A549 (cell line): ENCODE measurements around the gene GLO1. TPM values are rescaled to one million over a fixed set of nuclear protein-coding genes. Genes with fewer than 3 reads are reported as not detected.

Source experiments
- ATAC-seq, 2 experiments: fragments of 200-7000 bp in 1 of 2; fragments of >200 bp in 1 of 2; cut with Nextera tagmentation in 1 of 2; cut with Tn5 transposase in 1 of 2; 3 replicates each; pipeline versions ENCODE4 v1.8.0 to v1.9.1; 2018 to 2020; ENCODE audit warnings: mild to moderate bottlenecking in 1 of 2, moderate library complexity in 1 of 2
- CTCF ChIA-PET: fragments of 300-600 bp; sonication (Branson Sonifier 250); formaldehyde crosslinking; extraction: SDS; loops from one replicate; lab custom pipeline; 2021; ENCODE audit warnings: antibody characterized with exemption, inconsistent platforms; lab: Yijun Ruan, JAX
- POLR2A ChIA-PET: fragments of 350-600 bp; formaldehyde crosslinking; extraction: SDS; loops from one replicate; lab custom pipeline; 2021; ENCODE audit warnings: antibody characterized with exemption, inconsistent platforms; lab: Yijun Ruan, JAX
- DNase-seq, 2 experiments: peaks; one replicate each; pipeline versions ENCODE4 v3.0.0 to v3.0.0-alpha.2; 2011 to 2016; ENCODE audit warnings: low read depth in 1 of 2, low spot score in 1 of 2
- FAIRE-seq: peaks from 2 replicates; lab custom pipeline; 2011; peaks lifted over from hg19 to GRCh38; lab: Jason Lieb, UNC
- H3K27ac ChIP-seq, 2 experiments: fragments of >200 bp; sonication (Bioruptor Twin); formaldehyde crosslinking; 3 replicates each; pipeline ENCODE4 v1.5.1; 2016 to 2017
- H3K4me1 ChIP-seq: fragments of >200 bp; sonication (Bioruptor Twin); formaldehyde crosslinking; 3 replicates; pipeline ENCODE4 v1.6.1; 2016
- H3K4me2 ChIP-seq: fragments of >200 bp; sonication (Bioruptor Twin); formaldehyde crosslinking; 3 replicates; pipeline ENCODE4 v1.6.1; 2016
- H3K4me3 ChIP-seq: fragments of >200 bp; sonication (Bioruptor Twin); formaldehyde crosslinking; 3 replicates; pipeline ENCODE4 v1.5.1; 2016
- H3K9me3 ChIP-seq: fragments of >200 bp; sonication (Bioruptor Twin); formaldehyde crosslinking; 3 replicates; pipeline ENCODE4 v1.6.1; 2016
- CBX2 ChIP-seq: fragments of 200-600 bp; sonication (generic); IDR thresholded peaks from 2 replicates; pipeline ENCODE4 v1.6.1; 2016; ENCODE audit warnings: low read depth, mild to moderate bottlenecking, borderline replicate concordance
- EHF ChIP-seq: fragments of 250-450 bp; sonication (Bioruptor Pico); IDR thresholded peaks from 2 replicates; pipeline ENCODE4 v1.5.0; 2020; ENCODE audit warnings: mild to moderate bottlenecking
- FOSL2 ChIP-seq, 2 experiments: fragments of 450-650 bp in 1 of 2; fragments of >200 bp in 1 of 2; sonication (Bioruptor Twin) in 1 of 2; formaldehyde crosslinking; IDR thresholded peaks; 2 replicates each; pipeline versions ENCODE4 v1.5.0 to v1.6.1; 2016 to 2020; ENCODE audit warnings: mild to moderate bottlenecking in 1 of 2, moderate library complexity in 1 of 2
- FOXS1 ChIP-seq: fragments of 250-450 bp; sonication (Bioruptor Pico); IDR thresholded peaks from 2 replicates; pipeline ENCODE4 v1.5.0; 2020; ENCODE audit warnings: mild to moderate bottlenecking, moderate library complexity
- GATA3 ChIP-seq: IDR thresholded peaks from 2 replicates; pipeline ENCODE4 v1.6.1; 2012; ENCODE audit warnings: borderline replicate concordance
- JUNB ChIP-seq: fragments of >200 bp; sonication (Bioruptor Twin); formaldehyde crosslinking; IDR thresholded peaks from 2 replicates; pipeline ENCODE4 v1.6.1; 2016
- KDM5A ChIP-seq: fragments of 200-600 bp; sonication (generic); IDR thresholded peaks from 2 replicates; pipeline ENCODE4 v1.6.1; 2016; ENCODE audit warnings: antibody characterized with exemption, mild to moderate bottlenecking
- POLR2A ChIP-seq: IDR thresholded peaks from 2 replicates; pipeline ENCODE4 v1.6.1; 2012; ENCODE audit warnings: mild to moderate bottlenecking, low read length
- RAD21 ChIP-seq, 2 experiments: fragments of >200 bp in 1 of 2; sonication (Bioruptor Twin) in 1 of 2; formaldehyde crosslinking in 1 of 2; IDR thresholded peaks in 1 of 2; conservative IDR thresholded peaks in 1 of 2; 2 replicates in 1 of 2; 3 replicates in 1 of 2; pipeline ENCODE4 v1.6.1; 2012 to 2018; ENCODE audit warnings: inconsistent platforms in 1 of 2
- RARB ChIP-seq: fragments of 250-450 bp; sonication (Bioruptor Pico); IDR thresholded peaks from 2 replicates; pipeline ENCODE4 v1.8.0; 2021; ENCODE audit warnings: mild to moderate bottlenecking, moderate library complexity
- RCOR1 ChIP-seq: fragments of 150-350 bp; IDR thresholded peaks from 2 replicates; pipeline ENCODE4 v1.6.1; 2014; ENCODE audit warnings: antibody characterized with exemption, low read length, low read depth
- RFX5 ChIP-seq: fragments of 450-650 bp; IDR thresholded peaks from 2 replicates; pipeline ENCODE4 v1.7.1; 2014; ENCODE audit warnings: antibody characterized with exemption, mild to moderate bottlenecking, moderate library complexity
- SMC3 ChIP-seq: fragments of >200 bp; sonication (Bioruptor Twin); formaldehyde crosslinking; IDR thresholded peaks from 3 replicates; pipeline ENCODE4 v1.6.1; 2018; ENCODE audit warnings: inconsistent platforms
- TFCP2L1 ChIP-seq: fragments of 250-450 bp; sonication (Bioruptor Pico); IDR thresholded peaks from 2 replicates; pipeline ENCODE4 v1.5.0; 2021; ENCODE audit warnings: mild to moderate bottlenecking
- ZSCAN20 ChIP-seq: fragments of 250-450 bp; sonication (Bioruptor Pico); IDR thresholded peaks from 2 replicates; pipeline ENCODE4 v1.8.0; 2022; ENCODE audit warnings: mild to moderate bottlenecking, moderate library complexity
- WGBS: methylation state at CpG from one replicate; pipeline ENCODE4 v1.1.6; 2017; ENCODE audit errors: missing lambda C conversion rate; 5-methylcytosine and 5-hydroxymethylcytosine counted together
- polyA plus RNA-seq, 4 experiments: library from polyadenylated mRNA; depleted of rRNA in 3 of 4; stranded (reverse); fragments of >200 nt; fragmentation: RNase III in 1 of 4; extraction: RNeasy Plus Mini Kit Qiagen cat#74134 plus additional on column Dnase treatment in 1 of 4; gene quantifications; 2 replicates in 3 of 4; 3 replicates in 1 of 4; pipeline ENCODE4 v1.2.3, GENCODE V29; 2011 to 2017
- TF ChIP-seq, protein P1 (sequence below): IDR thresholded peaks from 2 replicates; pipeline ENCODE4 v1.6.1; 2012; ENCODE audit warnings: low read depth, borderline replicate concordance
- TF ChIP-seq, protein P2 (sequence below): fragments of >200 bp; sonication (Bioruptor Twin); formaldehyde crosslinking; IDR thresholded peaks from 3 replicates; pipeline ENCODE4 v1.6.1; 2016
- TF ChIP-seq, protein P3 (sequence below): fragments of 250-450 bp; sonication (Bioruptor Pico); IDR thresholded peaks from 2 replicates; pipeline ENCODE4 v1.5.0; 2021; ENCODE audit warnings: mild to moderate bottlenecking, moderate library complexity, borderline replicate concordance
- TF ChIP-seq, protein P4 (sequence below): fragments of 200-600 bp; sonication (generic); IDR thresholded peaks from 2 replicates; pipeline ENCODE4 v1.6.1; 2016; ENCODE audit warnings: antibody characterized with exemption, mild to moderate bottlenecking, moderate library complexity
- TF ChIP-seq, protein P5 (sequence below): fragments of 250-450 bp; sonication (Bioruptor Pico); IDR thresholded peaks from 2 replicates; pipeline ENCODE4 v1.5.0; 2020; ENCODE audit warnings: low read depth, mild to moderate bottlenecking, moderate library complexity

GLO1 gene
- polyA plus RNA-seq, 2 of the 4 experiments (the other 2 are of a cell fraction): 105 to 128 TPM

DNA sequence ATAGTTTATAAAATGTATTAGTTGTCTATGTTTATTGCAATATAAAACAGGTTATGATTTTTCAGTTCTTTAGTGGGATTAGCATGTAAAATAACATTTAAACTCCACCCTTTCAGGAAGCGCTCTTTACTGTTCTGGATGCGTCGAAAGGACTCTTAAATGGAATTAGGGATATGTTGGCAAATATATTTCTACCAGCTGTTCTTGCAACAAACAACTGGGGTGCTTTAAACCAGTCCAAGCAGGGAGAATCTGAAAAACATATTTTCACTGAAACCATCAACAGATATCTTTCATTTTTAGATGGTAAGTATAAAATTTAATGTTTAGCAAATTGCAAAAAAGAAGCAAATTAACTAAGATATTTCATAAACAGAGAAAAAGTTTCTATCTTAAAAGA, 34.0 kb upstream of the GLO1 start:
- ATAC-seq (no peak), DNase-seq (no peak)
- no peak overlapping the region for H3K27ac ChIP-seq
- TF ChIP-seq CBX2: no peak
- TF ChIP-seq ZSCAN20: no peak
- TF ChIP-seq, protein P1, sequence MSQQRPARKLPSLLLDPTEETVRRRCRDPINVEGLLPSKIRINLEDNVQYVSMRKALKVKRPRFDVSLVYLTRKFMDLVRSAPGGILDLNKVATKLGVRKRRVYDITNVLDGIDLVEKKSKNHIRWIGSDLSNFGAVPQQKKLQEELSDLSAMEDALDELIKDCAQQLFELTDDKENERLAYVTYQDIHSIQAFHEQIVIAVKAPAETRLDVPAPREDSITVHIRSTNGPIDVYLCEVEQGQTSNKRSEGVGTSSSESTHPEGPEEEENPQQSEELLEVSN: no peak
- no peak for TF ChIP-seq EHF (CRISPR knock-in tag)
- no peak for TF ChIP-seq RFX5
- TF ChIP-seq RARB (CRISPR knock-in tag): no peak
- TF ChIP-seq, all 56 proteins: peak for 0
- ChIA-PET CTCF (no interaction called here), POLR2A (no interaction called here)
- H3K4me2 ChIP-seq: no peak overlapping the region
- WGBS: 89% methylated on average over 3 of the region's 3 CpGs
- H3K4me3 ChIP-seq: no peak overlapping the region
- FAIRE-seq: no peak
- no peaks in the 10 kb centered on the region; the same call in 2 of the 3 replicates for H3K9me3 ChIP-seq
- no peaks in the 10 kb centered on the region for H3K4me1 ChIP-seq

DNA sequence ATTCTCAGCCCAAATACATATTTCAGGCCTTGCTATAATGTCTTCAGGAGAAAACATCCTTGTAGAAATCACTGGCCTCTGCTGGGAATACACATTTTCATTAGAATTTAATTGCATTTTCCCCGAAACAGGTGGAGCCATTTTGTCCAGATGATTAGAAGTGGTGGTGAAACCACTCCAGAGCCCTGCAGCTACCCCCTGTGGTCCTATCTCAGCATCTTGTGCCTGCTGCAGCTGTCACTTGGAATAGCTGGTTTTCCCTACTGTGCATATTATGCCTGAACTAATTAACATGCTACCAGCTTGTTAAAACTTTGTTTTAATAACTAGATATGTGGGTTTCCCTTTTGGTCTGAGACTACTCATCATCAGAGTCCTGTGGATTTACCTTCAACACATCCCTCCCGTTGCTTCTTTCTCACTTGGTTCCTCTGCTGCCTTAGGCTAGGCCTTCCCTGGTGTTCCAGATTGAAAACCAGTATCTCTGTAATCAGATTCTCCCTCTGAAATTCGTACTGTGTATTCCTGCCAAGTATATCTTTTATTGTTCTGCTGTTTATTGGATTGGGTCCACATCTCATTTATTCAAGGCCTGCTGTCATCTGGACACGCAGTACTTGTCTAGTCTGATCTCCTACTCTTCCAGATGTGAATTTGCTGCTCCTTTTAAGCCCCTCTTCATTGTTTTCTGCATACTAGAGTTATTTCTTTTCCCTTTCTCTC, 27.4 kb upstream of the GLO1 start:
- H3K4me3 ChIP-seq: no peak overlapping the region
- TF ChIP-seq, protein P2, sequence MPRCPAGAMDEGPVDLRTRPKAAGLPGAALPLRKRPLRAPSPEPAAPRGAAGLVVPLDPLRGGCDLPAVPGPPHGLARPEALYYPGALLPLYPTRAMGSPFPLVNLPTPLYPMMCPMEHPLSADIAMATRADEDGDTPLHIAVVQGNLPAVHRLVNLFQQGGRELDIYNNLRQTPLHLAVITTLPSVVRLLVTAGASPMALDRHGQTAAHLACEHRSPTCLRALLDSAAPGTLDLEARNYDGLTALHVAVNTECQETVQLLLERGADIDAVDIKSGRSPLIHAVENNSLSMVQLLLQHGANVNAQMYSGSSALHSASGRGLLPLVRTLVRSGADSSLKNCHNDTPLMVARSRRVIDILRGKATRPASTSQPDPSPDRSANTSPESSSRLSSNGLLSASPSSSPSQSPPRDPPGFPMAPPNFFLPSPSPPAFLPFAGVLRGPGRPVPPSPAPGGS: no peak
- TF ChIP-seq KDM5A: no peak
- no peak for TF ChIP-seq GATA3
- TF ChIP-seq, protein P3, sequence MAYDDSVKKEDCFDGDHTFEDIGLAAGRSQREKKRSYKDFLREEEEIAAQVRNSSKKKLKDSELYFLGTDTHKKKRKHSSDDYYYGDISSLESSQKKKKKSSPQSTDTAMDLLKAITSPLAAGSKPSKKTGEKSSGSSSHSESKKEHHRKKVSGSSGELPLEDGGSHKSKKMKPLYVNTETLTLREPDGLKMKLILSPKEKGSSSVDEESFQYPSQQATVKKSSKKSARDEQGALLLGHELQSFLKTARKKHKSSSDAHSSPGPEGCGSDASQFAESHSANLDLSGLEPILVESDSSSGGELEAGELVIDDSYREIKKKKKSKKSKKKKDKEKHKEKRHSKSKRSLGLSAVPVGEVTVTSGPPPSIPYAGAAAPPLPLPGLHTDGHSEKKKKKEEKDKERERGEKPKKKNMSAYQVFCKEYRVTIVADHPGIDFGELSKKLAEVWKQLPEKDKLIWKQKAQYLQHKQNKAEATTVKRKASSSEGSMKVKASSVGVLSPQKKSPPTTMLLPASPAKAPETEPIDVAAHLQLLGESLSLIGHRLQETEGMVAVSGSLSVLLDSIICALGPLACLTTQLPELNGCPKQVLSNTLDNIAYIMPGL (CRISPR knock-in tag): no peak
- TF ChIP-seq FOSL2 (IDR thresholded peaks at IDR 0.05): no peak
- no peak for TF ChIP-seq FOSL2 (CRISPR knock-in tag; IDR thresholded peaks at IDR 0.05)
- TF ChIP-seq RCOR1: no peak
- TF ChIP-seq CBX2: no peak
- no peak for TF ChIP-seq FOXS1 (CRISPR knock-in tag)
- no peak for TF ChIP-seq ZSCAN20
- TF ChIP-seq JUNB: no peak
- TF ChIP-seq POLR2A: no peak
- TF ChIP-seq, protein P4, sequence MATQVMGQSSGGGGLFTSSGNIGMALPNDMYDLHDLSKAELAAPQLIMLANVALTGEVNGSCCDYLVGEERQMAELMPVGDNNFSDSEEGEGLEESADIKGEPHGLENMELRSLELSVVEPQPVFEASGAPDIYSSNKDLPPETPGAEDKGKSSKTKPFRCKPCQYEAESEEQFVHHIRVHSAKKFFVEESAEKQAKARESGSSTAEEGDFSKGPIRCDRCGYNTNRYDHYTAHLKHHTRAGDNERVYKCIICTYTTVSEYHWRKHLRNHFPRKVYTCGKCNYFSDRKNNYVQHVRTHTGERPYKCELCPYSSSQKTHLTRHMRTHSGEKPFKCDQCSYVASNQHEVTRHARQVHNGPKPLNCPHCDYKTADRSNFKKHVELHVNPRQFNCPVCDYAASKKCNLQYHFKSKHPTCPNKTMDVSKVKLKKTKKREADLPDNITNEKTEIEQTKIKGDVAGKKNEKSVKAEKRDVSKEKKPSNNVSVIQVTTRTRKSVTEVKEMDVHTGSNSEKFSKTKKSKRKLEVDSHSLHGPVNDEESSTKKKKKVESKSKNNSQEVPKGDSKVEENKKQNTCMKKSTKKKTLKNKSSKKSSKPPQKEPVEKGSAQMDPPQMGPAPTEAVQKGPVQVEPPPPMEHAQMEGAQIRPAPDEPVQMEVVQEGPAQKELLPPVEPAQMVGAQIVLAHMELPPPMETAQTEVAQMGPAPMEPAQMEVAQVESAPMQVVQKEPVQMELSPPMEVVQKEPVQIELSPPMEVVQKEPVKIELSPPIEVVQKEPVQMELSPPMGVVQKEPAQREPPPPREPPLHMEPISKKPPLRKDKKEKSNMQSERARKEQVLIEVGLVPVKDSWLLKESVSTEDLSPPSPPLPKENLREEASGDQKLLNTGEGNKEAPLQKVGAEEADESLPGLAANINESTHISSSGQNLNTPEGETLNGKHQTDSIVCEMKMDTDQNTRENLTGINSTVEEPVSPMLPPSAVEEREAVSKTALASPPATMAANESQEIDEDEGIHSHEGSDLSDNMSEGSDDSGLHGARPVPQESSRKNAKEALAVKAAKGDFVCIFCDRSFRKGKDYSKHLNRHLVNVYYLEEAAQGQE: no peak
- TF ChIP-seq EHF (CRISPR knock-in tag): no peak
- no peak for TF ChIP-seq SMC3
- TF ChIP-seq RAD21 (conservative IDR thresholded peaks at IDR 0.05 in 1 of 2, IDR thresholded peaks at IDR 0.05 in 1 of 2): no peak
- no peak for TF ChIP-seq TFCP2L1
- TF ChIP-seq, protein P5, sequence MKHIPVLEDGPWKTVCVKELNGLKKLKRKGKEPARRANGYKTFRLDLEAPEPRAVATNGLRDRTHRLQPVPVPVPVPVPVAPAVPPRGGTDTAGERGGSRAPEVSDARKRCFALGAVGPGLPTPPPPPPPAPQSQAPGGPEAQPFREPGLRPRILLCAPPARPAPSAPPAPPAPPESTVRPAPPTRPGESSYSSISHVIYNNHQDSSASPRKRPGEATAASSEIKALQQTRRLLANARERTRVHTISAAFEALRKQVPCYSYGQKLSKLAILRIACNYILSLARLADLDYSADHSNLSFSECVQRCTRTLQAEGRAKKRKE: no peak
- no peak overlapping the region for H3K4me2 ChIP-seq
- H3K27ac ChIP-seq: no peak overlapping the region
- ATAC-seq (no peak), DNase-seq (no peak), FAIRE-seq (no peak)
- POLR2A ChIA-PET: no interaction called here
- 30% methylated on average over 4 of the region's 4 CpGs for WGBS
- CTCF ChIA-PET: no interaction called here
- H3K4me1 ChIP-seq: no peaks in the 10 kb centered on the region
- no peaks in the 10 kb centered on the region; the same call in 2 of the 3 replicates for H3K9me3 ChIP-seq
